DOHH2 (cell line): Measurements from ENCODE around the gene TBXA2R.

Source experiments
- H3F3A ChIP-seq: fragments of 200-600 bp; sonication (generic), shearing (Covaris generic); 2 replicates; pipeline ENCODE4 v1.6.0; 2016; ENCODE audit warnings: antibody characterized with exemption, mild to moderate bottlenecking; ENCODE audit not compliant: control insufficient read depth, insufficient read depth
- H3K27ac ChIP-seq: fragments of 200-600 bp; sonication (generic); 2 replicates; pipeline ENCODE4 v1.5.1; 2014; ENCODE audit warnings: low read depth, mild to moderate bottlenecking, low read length, moderate library complexity
- H3K27me3 ChIP-seq: fragments of 200-600 bp; sonication (generic); 2 replicates; pipeline ENCODE4 v1.6.1; 2014; ENCODE audit warnings: mild to moderate bottlenecking, low read length, mixed read lengths; ENCODE audit not compliant: control insufficient read depth
- H3K36me3 ChIP-seq: fragments of 200-600 bp; sonication (generic); 2 replicates; pipeline ENCODE4 v1.6.1; 2014; ENCODE audit warnings: mild to moderate bottlenecking, low read length, moderate library complexity, mixed read lengths; ENCODE audit not compliant: control insufficient read depth
- H3K4me1 ChIP-seq: fragments of 200-600 bp; sonication (generic); 2 replicates; pipeline ENCODE4 v1.6.1; 2014; ENCODE audit warnings: mild to moderate bottlenecking, low read length, mixed read lengths; ENCODE audit not compliant: control insufficient read depth
- H3K4me2 ChIP-seq: fragments of 200-600 bp; sonication (generic); 2 replicates; pipeline ENCODE4 v1.6.0; 2014; ENCODE audit warnings: mild to moderate bottlenecking, low read length, moderate library complexity
- H3K4me3 ChIP-seq: fragments of 200-600 bp; sonication (generic); 2 replicates; pipeline ENCODE4 v1.5.1; 2014; ENCODE audit warnings: mild to moderate bottlenecking, low read length, mixed read lengths
- H3K79me2 ChIP-seq: fragments of 200-600 bp; sonication (generic); 2 replicates; pipeline ENCODE4 v1.6.1; 2014; ENCODE audit warnings: mild to moderate bottlenecking, low read length, mixed read lengths; ENCODE audit not compliant: control insufficient read depth
- H3K9me2 ChIP-seq: fragments of 200-600 bp; sonication (generic); replicated peaks from 2 replicates; pipeline ENCODE4 v1.6.1; 2014; ENCODE audit warnings: mild to moderate bottlenecking, low read length, mixed read lengths; ENCODE audit not compliant: control insufficient read depth
- H3K9me3 ChIP-seq: fragments of 200-600 bp; sonication (generic); 2 replicates; pipeline ENCODE4 v1.6.1; 2014; ENCODE audit warnings: antibody characterized with exemption, low read length, mixed read lengths; ENCODE audit not compliant: control insufficient read depth, insufficient read depth
- H4K20me1 ChIP-seq: fragments of 200-600 bp; sonication (generic); 2 replicates; pipeline ENCODE4 v1.6.0; 2014; ENCODE audit warnings: low read depth, mild to moderate bottlenecking, antibody characterized with exemption, low read length, moderate library complexity; ENCODE audit not compliant: control insufficient read depth, insufficient read depth
- CTCF ChIP-seq: fragments of 200-600 bp; sonication (generic); IDR thresholded peaks from one replicate; pipeline ENCODE4 v1.5.1; 2014; ENCODE audit warnings: antibody characterized with exemption, mild to moderate bottlenecking, low read depth, low read length; ENCODE audit not compliant: poor library complexity, severe bottlenecking
- EZH2phosphoT487 ChIP-seq: fragments of 200-600 bp; sonication (generic); IDR thresholded peaks from 2 replicates; pipeline ENCODE4 v1.6.1; 2017; ENCODE audit warnings: borderline replicate concordance, mild to moderate bottlenecking, antibody characterized with exemption, low read length, moderate library complexity, mixed read lengths

Gene TBXA2R

GRCh38 chr19:3623716-3624115 lies 17.0 kb upstream of the TBXA2R start:
- H3K4me1 ChIP-seq = peaks cover 18% of the 10 kb centered on the region
- peaks cover 27% of the 10 kb centered on the region for H3K79me2 ChIP-seq
- H3K36me3 ChIP-seq = peaks cover 14% of the 10 kb centered on the region
- H4K20me1 ChIP-seq = peaks cover 5% of the 10 kb centered on the region; the same call in 1 of the 2 replicates
- H3F3A ChIP-seq = no peaks in the 10 kb centered on the region
- no peak overlapping the region for H3K27ac ChIP-seq
- H3K27me3 ChIP-seq = no peaks in the 10 kb centered on the region
- no peak overlapping the region for H3K4me2 ChIP-seq
- H3K9me3 ChIP-seq = no peaks in the 10 kb centered on the region
- no peak overlapping the region for H3K4me3 ChIP-seq
- no peak for TF ChIP-seq CTCF
- no peak for TF ChIP-seq EZH2phosphoT487
- H3K9me2 ChIP-seq = no peaks in the 10 kb centered on the region

GRCh38 chr19:3622224-3622623 lies 15.5 kb upstream of the TBXA2R start:
- H3K36me3 ChIP-seq = peaks cover 20% of the 10 kb centered on the region
- H3K79me2 ChIP-seq = peaks cover 27% of the 10 kb centered on the region
- no peak overlapping the region for H3K27ac ChIP-seq
- H3K4me1 ChIP-seq = peaks cover 31% of the 10 kb centered on the region
- H4K20me1 ChIP-seq = peaks cover 5% of the 10 kb centered on the region; the same call in 1 of the 2 replicates
- no peaks in the 10 kb centered on the region for H3K9me3 ChIP-seq
- no peak overlapping the region for H3K4me3 ChIP-seq
- no peaks in the 10 kb centered on the region for H3F3A ChIP-seq
- TF ChIP-seq CTCF = no peak
- TF ChIP-seq EZH2phosphoT487 = no peak
- no peaks in the 10 kb centered on the region for H3K27me3 ChIP-seq
- H3K4me2 ChIP-seq = no peak overlapping the region
- no peaks in the 10 kb centered on the region for H3K9me2 ChIP-seq

- H3F3A ChIP-seq = no peaks in the 10 kb centered on the region
- no peak for TF ChIP-seq EZH2phosphoT487
- no peak for TF ChIP-seq CTCF
- H4K20me1 ChIP-seq = peaks cover 5% of the 10 kb centered on the region; the same call in 1 of the 2 replicates
- H3K9me3 ChIP-seq = no peaks in the 10 kb centered on the region
- H3K27me3 ChIP-seq = no peaks in the 10 kb centered on the region
- peaks cover 30% of the 10 kb centered on the region for H3K4me1 ChIP-seq
- no peak overlapping the region for H3K4me2 ChIP-seq
- H3K27ac ChIP-seq = no peak overlapping the region
- peaks cover 27% of the 10 kb centered on the region for H3K79me2 ChIP-seq
- H3K9me2 ChIP-seq = no peaks in the 10 kb centered on the region
- H3K4me3 ChIP-seq = no peak overlapping the region
- H3K36me3 ChIP-seq = peaks cover 20% of the 10 kb centered on the region
Observed at GRCh38 chr19:3621689-3622088, 15.0 kb upstream of the TBXA2R start.
